ENCODE data around the gene TNRC6B.

The TNRC6B gene

DNA sequence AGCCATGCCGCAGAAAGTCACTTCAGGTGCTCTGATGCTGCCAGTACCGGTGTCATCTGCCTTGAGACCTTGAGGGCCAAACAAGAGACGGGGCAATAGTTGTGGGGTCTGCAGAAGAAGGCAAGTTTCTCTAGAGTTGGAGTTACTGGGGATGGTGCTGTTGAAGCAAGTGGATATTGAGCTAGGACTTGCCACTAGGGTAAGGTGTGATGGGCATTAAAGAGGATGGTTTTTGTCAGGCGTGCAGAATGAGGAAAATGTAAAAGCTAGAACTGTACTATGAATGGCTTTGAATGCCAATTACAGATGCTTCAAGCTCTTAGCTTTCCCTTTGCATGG is 61.6 kb downstream of the TNRC6B start:
- no CpG with 5 or more reads among the region's 4 CpGs for WGBS (ENCODE audit: insufficient coverage, insufficient read length)
- peaks cover 2% of the 10 kb centered on the region; the same call in 1 of the 2 replicates for H3K4me1 ChIP-seq (ENCODE audit: control insufficient read depth, insufficient read depth, low read length)

DNA sequence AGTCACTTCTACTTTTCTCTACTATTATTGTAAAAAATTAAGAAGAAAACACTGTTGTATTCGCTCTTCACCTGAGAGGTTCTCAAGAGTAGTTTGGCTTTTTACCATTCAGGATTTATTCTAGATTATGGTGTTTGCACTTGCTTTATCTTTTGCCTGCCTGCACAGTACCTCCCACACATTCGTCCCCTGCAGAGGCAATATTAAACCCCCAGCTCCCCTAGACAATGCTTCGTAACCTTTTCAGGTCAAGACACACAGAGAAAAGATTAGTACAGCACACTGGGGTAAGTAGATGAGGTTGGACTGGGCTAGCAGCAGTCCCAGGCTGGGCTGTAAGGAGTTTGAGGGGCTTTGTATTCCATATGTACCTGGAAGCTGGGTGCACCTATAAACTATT is 62.4 kb downstream of the TNRC6B start:
- no peaks in the 10 kb centered on the region for H3K9me3 ChIP-seq (ENCODE audit: control insufficient read depth, insufficient read depth, low read length)
- no CpG with 5 or more reads among the region's 3 CpGs for WGBS (ENCODE audit: insufficient coverage, insufficient read length)
- no peak for DNase-seq (ENCODE audit: low read depth, low spot score)

More for the DNA sequence above, 61.6 kb downstream of the TNRC6B start:
- Histone ChIP-seq H3K27ac (ENCODE audit: low read length) (no peak overlapping the region), H3K4me3 (ENCODE audit: low read length) (no peak overlapping the region), H3K27me3 (ENCODE audit: control insufficient read depth, insufficient read depth, low read length) (no peaks in the 10 kb centered on the region), H3K36me3 (ENCODE audit: control insufficient read depth, insufficient read depth, low read length) (no peaks in the 10 kb centered on the region), H3K9me3 (ENCODE audit: control insufficient read depth, insufficient read depth, low read length) (no peaks in the 10 kb centered on the region)
- DNase-seq (ENCODE audit: low read depth, low spot score), result no peak

DNA sequence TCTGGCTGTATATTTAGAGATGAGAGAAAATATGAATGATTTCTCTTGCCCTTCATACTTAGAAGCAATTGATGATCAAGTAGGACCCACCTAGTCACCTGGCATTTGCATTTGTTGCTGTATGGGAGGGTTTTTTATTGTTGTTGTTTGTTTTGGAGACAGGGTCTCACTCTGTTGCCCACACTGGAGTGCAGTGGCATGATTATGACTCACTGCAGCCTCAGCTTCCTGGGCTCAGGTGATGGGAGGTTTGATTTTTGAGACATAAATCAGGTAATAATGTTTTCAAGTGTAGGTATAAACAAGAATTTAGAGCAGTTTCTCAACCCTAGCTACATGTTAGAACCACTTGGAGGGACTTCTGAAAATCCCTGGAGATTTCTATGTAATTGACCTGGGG is 63.0 kb downstream of the TNRC6B start:
- no peaks in the 10 kb centered on the region for H3K9me3 ChIP-seq (ENCODE audit: control insufficient read depth, insufficient read depth, low read length)
- H3K27ac ChIP-seq (ENCODE audit: low read length), result no peak overlapping the region
- H3K4me3 ChIP-seq (ENCODE audit: low read length), result no peak overlapping the region
- no peak for DNase-seq (ENCODE audit: low read depth, low spot score)
- no peaks in the 10 kb centered on the region for H3K36me3 ChIP-seq (ENCODE audit: control insufficient read depth, insufficient read depth, low read length)
- peaks cover 2% of the 10 kb centered on the region; the same call in 1 of the 2 replicates for H3K4me1 ChIP-seq (ENCODE audit: control insufficient read depth, insufficient read depth, low read length)
- no peaks in the 10 kb centered on the region for H3K27me3 ChIP-seq (ENCODE audit: control insufficient read depth, insufficient read depth, low read length)

More for the DNA sequence above, 62.4 kb downstream of the TNRC6B start:
- Histone ChIP-seq H3K4me3 (ENCODE audit: low read length) (no peak overlapping the region), H3K4me1 (ENCODE audit: control insufficient read depth, insufficient read depth, low read length) (peaks cover 2% of the 10 kb centered on the region; the same call in 1 of the 2 replicates), H3K36me3 (ENCODE audit: control insufficient read depth, insufficient read depth, low read length) (no peaks in the 10 kb centered on the region), H3K27ac (ENCODE audit: low read length) (no peak overlapping the region), H3K27me3 (ENCODE audit: control insufficient read depth, insufficient read depth, low read length) (no peaks in the 10 kb centered on the region)

DNA sequence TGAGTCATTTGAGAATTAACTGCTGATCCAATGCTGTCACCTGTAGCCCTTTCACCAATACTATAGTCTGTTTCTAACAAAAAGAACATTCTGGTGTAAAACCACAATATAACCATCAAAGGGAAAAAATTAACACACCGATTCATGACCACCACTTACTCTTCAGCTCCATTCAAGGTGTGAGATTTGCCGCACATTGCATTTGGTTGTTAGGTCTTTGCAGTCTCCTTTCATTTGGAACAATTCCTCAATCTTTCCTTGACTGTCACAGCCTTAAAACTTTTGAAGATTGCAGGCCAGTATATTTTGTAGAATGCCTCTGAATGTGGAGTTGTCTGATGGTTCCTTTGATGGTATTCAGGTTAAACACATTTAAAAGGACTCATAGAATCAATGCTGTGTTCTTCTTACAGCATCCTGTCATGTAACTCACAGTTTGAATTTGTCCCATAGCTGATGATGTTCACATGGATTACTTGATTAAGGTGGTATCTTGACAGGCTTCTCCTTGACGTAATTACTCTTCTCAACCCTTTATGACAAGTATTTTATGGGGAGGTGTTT is 63.6 kb downstream of the TNRC6B start:
- no peak for DNase-seq (ENCODE audit: low read depth, low spot score)
- Histone ChIP-seq H3K9me3 (ENCODE audit: control insufficient read depth, insufficient read depth, low read length) (no peaks in the 10 kb centered on the region), H3K4me3 (ENCODE audit: low read length) (no peak overlapping the region), H3K4me1 (ENCODE audit: control insufficient read depth, insufficient read depth, low read length) (peaks cover 2% of the 10 kb centered on the region; the same call in 1 of the 2 replicates), H3K36me3 (ENCODE audit: control insufficient read depth, insufficient read depth, low read length) (no peaks in the 10 kb centered on the region), H3K27ac (ENCODE audit: low read length) (no peak overlapping the region), H3K27me3 (ENCODE audit: control insufficient read depth, insufficient read depth, low read length) (no peaks in the 10 kb centered on the region)
- WGBS (ENCODE audit: insufficient coverage, insufficient read length), result no CpG with 5 or more reads among the region's 3 CpGs

DNA sequence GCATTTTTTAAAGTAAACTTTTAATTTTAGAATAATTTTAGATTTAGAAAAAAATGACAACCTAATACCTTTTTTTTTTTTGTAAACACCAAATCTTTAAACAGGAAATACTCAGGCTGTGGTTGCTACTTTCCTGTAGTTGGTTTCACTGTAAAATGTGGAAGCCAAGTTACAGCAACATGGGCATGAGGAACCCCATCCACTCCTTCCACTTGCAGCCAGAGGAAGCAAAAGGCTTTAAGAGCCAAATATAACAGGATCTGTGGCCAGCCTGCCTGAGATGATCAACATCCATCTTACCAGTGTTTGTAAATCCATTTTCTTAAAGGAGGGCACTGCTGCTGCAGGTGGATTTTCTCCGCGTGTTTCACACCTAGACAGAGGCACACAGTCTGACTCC is 66.2 kb downstream of the TNRC6B start:
- DNase-seq (ENCODE audit: low read depth, low spot score), result no peak
- H3K4me3 ChIP-seq (ENCODE audit: low read length), result no peak overlapping the region
- no peaks in the 10 kb centered on the region for H3K4me1 ChIP-seq (ENCODE audit: control insufficient read depth, insufficient read depth, low read length)
- H3K36me3 ChIP-seq (ENCODE audit: control insufficient read depth, insufficient read depth, low read length), result peaks cover 2% of the 10 kb centered on the region; the same call in 1 of the 2 replicates
- H3K27ac ChIP-seq (ENCODE audit: low read length), result no peak overlapping the region
- no peaks in the 10 kb centered on the region for H3K27me3 ChIP-seq (ENCODE audit: control insufficient read depth, insufficient read depth, low read length)
- WGBS (ENCODE audit: insufficient coverage, insufficient read length), result no CpG with 5 or more reads among the region's 2 CpGs
- no peaks in the 10 kb centered on the region for H3K9me3 ChIP-seq (ENCODE audit: control insufficient read depth, insufficient read depth, low read length)

DNA sequence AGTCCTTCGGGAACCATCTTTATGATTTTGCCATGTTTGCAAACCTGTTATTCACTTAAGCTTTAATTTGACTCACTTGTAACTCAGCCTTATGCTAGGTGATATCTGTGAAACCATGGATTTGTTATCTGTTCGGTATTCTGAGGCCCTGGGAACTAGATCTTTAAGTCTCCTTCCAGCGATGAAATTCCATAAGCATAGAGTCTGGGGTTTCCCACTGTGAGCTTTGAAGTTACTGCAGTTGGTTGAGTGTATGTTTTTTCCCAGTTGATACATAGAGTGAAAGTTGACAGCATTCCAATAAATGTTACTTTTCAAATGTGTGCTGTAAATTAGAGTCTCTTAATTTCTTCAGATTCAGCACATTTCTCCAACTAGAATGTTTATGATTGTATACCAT is 66.9 kb downstream of the TNRC6B start:
- no peak overlapping the region for H3K27ac ChIP-seq (ENCODE audit: low read length)
- no peaks in the 10 kb centered on the region for H3K4me1 ChIP-seq (ENCODE audit: control insufficient read depth, insufficient read depth, low read length)

DNA sequence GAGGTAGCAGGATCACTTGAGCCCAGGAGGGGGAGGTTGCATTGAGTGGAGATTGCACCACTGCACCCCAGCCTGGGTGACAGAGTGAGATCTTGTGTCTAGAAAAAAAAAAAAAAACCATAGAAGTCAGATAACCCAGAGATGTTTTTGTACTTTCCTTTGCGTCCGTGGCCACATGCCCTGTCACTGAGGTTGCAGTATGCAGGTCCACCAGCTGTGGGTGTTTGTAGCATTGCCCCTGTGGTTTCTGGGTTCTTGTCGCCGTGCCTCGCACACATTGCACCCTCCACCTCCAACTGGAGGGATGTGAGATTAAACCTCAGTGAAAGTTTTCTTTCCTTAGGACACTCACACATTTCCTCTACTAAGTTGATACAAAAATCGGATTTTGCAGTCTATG is 70.3 kb downstream of the TNRC6B start:
- DNase-seq (ENCODE audit: low read depth, low spot score), result no peak
- Histone ChIP-seq H3K36me3 (ENCODE audit: control insufficient read depth, insufficient read depth, low read length) (peaks cover 2% of the 10 kb centered on the region; the same call in 1 of the 2 replicates), H3K9me3 (ENCODE audit: control insufficient read depth, insufficient read depth, low read length) (no peaks in the 10 kb centered on the region), H3K4me3 (ENCODE audit: low read length) (no peak overlapping the region), H3K27ac (ENCODE audit: low read length) (no peak overlapping the region), H3K4me1 (ENCODE audit: control insufficient read depth, insufficient read depth, low read length) (no peaks in the 10 kb centered on the region), H3K27me3 (ENCODE audit: control insufficient read depth, insufficient read depth, low read length) (no peaks in the 10 kb centered on the region)
- no CpG with 5 or more reads among the region's 6 CpGs for WGBS (ENCODE audit: insufficient coverage, insufficient read length)

More for the DNA sequence above, 66.9 kb downstream of the TNRC6B start:
- Histone ChIP-seq H3K27me3 (ENCODE audit: control insufficient read depth, insufficient read depth, low read length) (no peaks in the 10 kb centered on the region), H3K4me3 (ENCODE audit: low read length) (no peak overlapping the region), H3K36me3 (ENCODE audit: control insufficient read depth, insufficient read depth, low read length) (peaks cover 2% of the 10 kb centered on the region; the same call in 1 of the 2 replicates), H3K9me3 (ENCODE audit: control insufficient read depth, insufficient read depth, low read length) (no peaks in the 10 kb centered on the region)
- no CpG with 5 or more reads among the region's 3 CpGs for WGBS (ENCODE audit: insufficient coverage, insufficient read length)
- no peak for DNase-seq (ENCODE audit: low read depth, low spot score)

DNA sequence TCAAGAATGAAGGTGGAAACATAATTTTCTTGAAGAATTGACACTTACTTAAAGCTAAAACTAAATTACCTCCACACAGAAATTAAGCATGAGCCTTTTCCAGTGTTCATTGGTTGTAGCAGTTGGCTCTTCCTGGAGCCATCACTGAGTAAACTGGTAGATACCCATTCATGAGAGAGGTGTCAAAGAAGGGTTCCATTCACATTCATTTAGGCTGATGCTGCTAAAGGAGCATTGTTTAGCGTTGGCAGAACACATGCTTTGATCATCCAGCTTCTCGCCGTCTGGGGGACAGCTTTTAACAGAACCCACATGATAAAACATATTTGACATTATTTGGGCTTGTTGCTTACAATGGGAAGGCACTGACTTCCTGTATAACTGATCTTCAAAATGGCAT is 71.6 kb downstream of the TNRC6B start:
- H3K27me3 ChIP-seq (ENCODE audit: control insufficient read depth, insufficient read depth, low read length), result no peaks in the 10 kb centered on the region
- no peak overlapping the region for H3K4me3 ChIP-seq (ENCODE audit: low read length)
- peaks cover 2% of the 10 kb centered on the region; the same call in 1 of the 2 replicates for H3K36me3 ChIP-seq (ENCODE audit: control insufficient read depth, insufficient read depth, low read length)
- DNase-seq (ENCODE audit: low read depth, low spot score), result no peak
- H3K9me3 ChIP-seq (ENCODE audit: control insufficient read depth, insufficient read depth, low read length), result no peaks in the 10 kb centered on the region
- no peaks in the 10 kb centered on the region for H3K4me1 ChIP-seq (ENCODE audit: control insufficient read depth, insufficient read depth, low read length)
- H3K27ac ChIP-seq (ENCODE audit: low read length), result no peak overlapping the region
- WGBS (ENCODE audit: insufficient coverage, insufficient read length), result no CpG with 5 or more reads among the region's 3 CpGs

DNA sequence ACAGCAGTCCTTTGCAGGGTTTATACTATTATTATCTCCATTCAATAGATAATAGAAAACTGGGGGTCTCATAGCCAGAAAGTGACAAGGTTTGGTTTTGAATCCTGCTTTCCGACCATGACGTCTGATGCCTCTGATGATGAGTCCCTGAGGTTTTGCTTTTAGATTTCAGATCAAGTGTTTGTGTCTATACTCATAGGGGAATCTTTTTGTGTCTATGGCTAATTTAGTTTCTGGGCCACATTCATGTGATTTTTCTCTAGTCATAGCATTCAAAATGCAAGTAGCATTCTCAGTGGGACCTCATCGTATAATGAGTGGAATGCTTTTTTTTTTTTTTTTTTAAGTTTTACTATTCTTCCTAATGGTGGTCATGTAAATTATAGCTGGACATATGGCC is 72.9 kb downstream of the TNRC6B start:
- H3K4me1 ChIP-seq (ENCODE audit: control insufficient read depth, insufficient read depth, low read length), result no peaks in the 10 kb centered on the region
- no peak overlapping the region for H3K27ac ChIP-seq (ENCODE audit: low read length)
- no peak overlapping the region for H3K4me3 ChIP-seq (ENCODE audit: low read length)
- H3K36me3 ChIP-seq (ENCODE audit: control insufficient read depth, insufficient read depth, low read length), result peaks cover 2% of the 10 kb centered on the region; the same call in 1 of the 2 replicates
- WGBS (ENCODE audit: insufficient coverage, insufficient read length), result no CpG with 5 or more reads among the region's 3 CpGs
- no peaks in the 10 kb centered on the region for H3K9me3 ChIP-seq (ENCODE audit: control insufficient read depth, insufficient read depth, low read length)
- no peaks in the 10 kb centered on the region for H3K27me3 ChIP-seq (ENCODE audit: control insufficient read depth, insufficient read depth, low read length)
- no peak for DNase-seq (ENCODE audit: low read depth, low spot score)

DNA sequence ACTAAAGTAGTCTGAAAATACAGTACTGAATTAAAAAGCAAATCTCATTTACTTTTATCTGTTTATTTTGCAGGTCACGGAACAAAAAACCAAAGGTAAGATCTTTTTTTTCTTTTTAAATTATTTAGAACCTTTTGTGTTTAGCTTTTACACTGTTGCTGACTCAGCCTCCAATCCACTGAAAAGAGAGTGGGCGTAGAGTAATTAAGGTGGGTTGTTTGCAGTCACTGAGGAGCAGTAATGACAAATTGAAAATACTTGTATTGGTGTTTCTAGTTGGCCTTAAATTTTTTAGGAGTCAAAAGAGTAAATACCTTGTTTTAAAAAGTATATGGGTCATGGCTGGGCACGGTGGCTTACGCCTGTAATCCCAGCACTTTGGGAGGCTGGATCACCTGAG is 73.4 kb downstream of the TNRC6B start:
- no CpG with 5 or more reads among the region's 4 CpGs for WGBS (ENCODE audit: insufficient coverage, insufficient read length)
- H3K36me3 ChIP-seq (ENCODE audit: control insufficient read depth, insufficient read depth, low read length), result peaks cover 2% of the 10 kb centered on the region; the same call in 1 of the 2 replicates
- no peak overlapping the region for H3K27ac ChIP-seq (ENCODE audit: low read length)

DNA sequence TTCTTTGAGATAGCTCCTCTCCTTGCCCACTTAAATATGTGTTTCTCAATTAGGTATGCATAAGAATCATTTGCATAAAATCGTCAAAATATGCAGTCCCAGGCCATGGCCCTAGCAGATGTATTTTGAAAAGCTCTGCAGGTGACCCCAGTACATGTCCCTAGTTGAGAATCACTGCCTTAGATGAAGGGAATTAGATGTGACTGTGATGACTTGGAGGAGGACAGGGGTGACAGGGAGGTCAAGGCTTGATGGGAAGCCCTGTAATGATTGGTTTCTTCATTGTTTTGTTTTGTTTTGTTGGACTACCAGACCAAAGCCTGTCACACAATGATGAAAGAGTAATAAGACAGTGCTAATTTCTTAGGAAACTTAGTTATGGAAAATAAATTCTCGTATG is 74.4 kb downstream of the TNRC6B start:
- Histone ChIP-seq H3K4me1 (ENCODE audit: control insufficient read depth, insufficient read depth, low read length) (no peaks in the 10 kb centered on the region), H3K27ac (ENCODE audit: low read length) (no peak overlapping the region), H3K27me3 (ENCODE audit: control insufficient read depth, insufficient read depth, low read length) (no peaks in the 10 kb centered on the region), H3K9me3 (ENCODE audit: control insufficient read depth, insufficient read depth, low read length) (no peaks in the 10 kb centered on the region), H3K36me3 (ENCODE audit: control insufficient read depth, insufficient read depth, low read length) (no peaks in the 10 kb centered on the region), H3K4me3 (ENCODE audit: low read length) (no peak overlapping the region)
- DNase-seq (ENCODE audit: low read depth, low spot score), result no peak
- WGBS (ENCODE audit: insufficient coverage, insufficient read length), result no CpG with 5 or more reads among the region's 2 CpGs

More for the DNA sequence above, 73.4 kb downstream of the TNRC6B start:
- Histone ChIP-seq H3K27me3 (ENCODE audit: control insufficient read depth, insufficient read depth, low read length) (no peaks in the 10 kb centered on the region), H3K4me3 (ENCODE audit: low read length) (no peak overlapping the region), H3K9me3 (ENCODE audit: control insufficient read depth, insufficient read depth, low read length) (no peaks in the 10 kb centered on the region), H3K4me1 (ENCODE audit: control insufficient read depth, insufficient read depth, low read length) (no peaks in the 10 kb centered on the region)
- DNase-seq (ENCODE audit: low read depth, low spot score), result no peak
